Measurements from ENCODE around the gene RSBN1. TPM values are rescaled to one million over a fixed set of nuclear protein-coding genes. Genes with fewer than 3 reads are reported as not detected.

Gene RSBN1
- total RNA-seq, 1 experiment from 2014 or later, result 16.6 TPM

GRCh38 chr1:113850127-113850796 lies 38.0 kb upstream of the RSBN1 start:
- Histone ChIP-seq H3K4me3 (replicated peaks in 1 of 2; ENCODE audit: low read depth in 1 of 2, low read length in 2 of 2) (no peak overlapping the region), H4K20me1 (ENCODE audit: insufficient read depth) (no peaks in the 10 kb centered on the region), H3K79me2 (ENCODE audit: insufficient read depth, low read length) (no peaks in the 10 kb centered on the region), H2AFZ (ENCODE audit: low read depth, low read length, poor library complexity, severe bottlenecking) (no peak overlapping the region), H3K4me2 (ENCODE audit: low read length) (no peak overlapping the region), H3K9me2 (ENCODE audit: insufficient read depth) (no peaks in the 10 kb centered on the region), H3K9me3 (ENCODE audit: control insufficient read depth in 1 of 2, insufficient read depth in 1 of 2, low read depth in 1 of 2, low read length in 2 of 2) (peaks cover 8 to 11% of the 10 kb centered on the region in 2 experiments; a peak in 1 of 4 replicates), H3K4me1 (ENCODE audit: control insufficient read depth in 1 of 2, insufficient read depth in 2 of 2, low read length in 2 of 2) (no peaks in the 10 kb centered on the region), H3K27me3 (ENCODE audit: insufficient read depth, low read length) (no peaks in the 10 kb centered on the region), H3K36me3 (ENCODE audit: control insufficient read depth in 1 of 2, insufficient read depth in 2 of 2, low read length in 2 of 2) (no peaks in the 10 kb centered on the region), H3K9ac (ENCODE audit: low read length) (no peak overlapping the region), H3K27ac (ENCODE audit: low read depth, low read length) (no peak overlapping the region)
- RAD21 ChIA-PET (ENCODE audit: low non-redundant PET in 1 of 2, low total read pairs in 2 of 2, uncharacterized antibody in 2 of 2, unreplicated experiment in 2 of 2), result no interaction called here
- TF ChIP-seq SRF (IDR thresholded peaks at IDR 0.05; ENCODE audit: low read depth), result no peak
- no peak for TF ChIP-seq EZH2 (IDR thresholded peaks at IDR 0.05)
- TF ChIP-seq POLR2AphosphoS5 (IDR thresholded peaks at IDR 0.05; ENCODE audit: low read depth, low read length), result no peak
- TF ChIP-seq ELF1 (IDR thresholded peaks at IDR 0.05; ENCODE audit: borderline replicate concordance, low read depth), result no peak
- no peak for TF ChIP-seq RAD21 (IDR thresholded peaks at IDR 0.05; ENCODE audit: low read depth)
- no peak for TF ChIP-seq ZFX (IDR thresholded peaks at IDR 0.05)
- TF ChIP-seq ATF3 (IDR thresholded peaks at IDR 0.05), result no peak
- no peak for TF ChIP-seq SIN3A (IDR thresholded peaks at IDR 0.05; ENCODE audit: low read depth)
- no peak for TF ChIP-seq FOSL1 (IDR thresholded peaks at IDR 0.05; ENCODE audit: low read depth)
- TF ChIP-seq JUND (IDR thresholded peaks at IDR 0.05), result no peak
- no peak for TF ChIP-seq ZBTB33 (IDR thresholded peaks at IDR 0.05; ENCODE audit: extremely low read depth, insufficient replicate concordance, low read length)
- no peak for TF ChIP-seq SP1 (IDR thresholded peaks at IDR 0.05; ENCODE audit: low read depth)
- TF ChIP-seq EGR1 (IDR thresholded peaks at IDR 0.05; ENCODE audit: low read depth), result no peak
- TF ChIP-seq ZNF274 (IDR thresholded peaks at IDR 0.05; ENCODE audit: low read depth, low read length), result no peak
- no TSS peak for BruUV-seq (replicated peaks)
- no peak for ATAC-seq
- POLR2A ChIA-PET, result no interaction called here
- intact Hi-C loops (cut with micrococcal nuclease), result no loop called here
- CTCF ChIA-PET, result no interaction called here
- no peak for DNase-seq (ENCODE audit: low read depth, low spot score)
